Mesendoderm (in vitro differentiated cells): ENCODE measurements around the gene COMMD9.
A peak's percentile ranks its signal among the peaks of the same experiment; 100 is the strongest.
"Not testable (repeated sequence)": the region's sequence is repeated elsewhere in the genome, so short reads cannot be mapped to it uniquely, and the experiment has no call there.

Experiments used
- DNase-seq: peaks from one replicate; pipeline ENCODE4 v3.0.0; 2013
- H2AK5ac ChIP-seq: 2 replicates; pipeline ENCODE4 v1.6.1; 2013; ENCODE audit warnings: low read length, inconsistent platforms
- H2BK120ac ChIP-seq: 2 replicates; pipeline ENCODE4 v1.6.1; 2013; ENCODE audit warnings: low read depth, mild to moderate bottlenecking, low read length, moderate library complexity, mixed read lengths
- H2BK15ac ChIP-seq: replicated peaks from 2 replicates; pipeline ENCODE4 v1.6.1; 2013; ENCODE audit warnings: low read depth, mild to moderate bottlenecking, moderate library complexity
- H2BK5ac ChIP-seq: 2 replicates; pipeline ENCODE4 v1.6.1; 2013; ENCODE audit warnings: low read length, inconsistent platforms
- H3K18ac ChIP-seq: 2 replicates; pipeline ENCODE4 v1.6.1; 2013; ENCODE audit warnings: mild to moderate bottlenecking, low read length, mixed read lengths
- H3K23ac ChIP-seq: one replicate; pipeline ENCODE4 v1.6.1; 2013; ENCODE audit warnings: low read length
- H3K27ac ChIP-seq: 2 replicates; pipeline ENCODE4 v1.5.1; 2013; ENCODE audit warnings: low read depth, mild to moderate bottlenecking, inconsistent platforms, low read length, moderate library complexity
- H3K27me3 ChIP-seq: 2 replicates; pipeline ENCODE4 v1.6.1; 2013; ENCODE audit warnings: low read length, control low read depth, mild to moderate bottlenecking, inconsistent platforms; ENCODE audit not compliant: insufficient read depth, poor library complexity
- H3K36me3 ChIP-seq: 2 replicates; pipeline ENCODE4 v1.6.1; 2013; ENCODE audit warnings: low read length, inconsistent platforms; ENCODE audit not compliant: control insufficient read depth, insufficient read depth
- H3K4ac ChIP-seq: one replicate; pipeline ENCODE4 v1.6.1; 2013; ENCODE audit warnings: low read depth, mild to moderate bottlenecking, low read length, moderate library complexity
- H3K4me1 ChIP-seq: 2 replicates; pipeline ENCODE4 v1.6.1; 2013; ENCODE audit warnings: low read depth, low read length, inconsistent platforms; ENCODE audit not compliant: control insufficient read depth
- H3K4me2 ChIP-seq: 2 replicates; pipeline ENCODE4 v1.6.1; 2013; ENCODE audit warnings: low read length
- H3K4me3 ChIP-seq: 2 replicates; pipeline ENCODE4 v1.5.1; 2013; ENCODE audit warnings: mild to moderate bottlenecking, low read length
- H3K56ac ChIP-seq: one replicate; pipeline ENCODE4 v1.6.1; 2013; ENCODE audit warnings: low read length
- H3K79me1 ChIP-seq: 2 replicates; pipeline ENCODE4 v1.6.1; 2013; ENCODE audit warnings: low read length, inconsistent platforms
- H3K79me2 ChIP-seq: 2 replicates; pipeline ENCODE4 v1.6.1; 2013; ENCODE audit warnings: mild to moderate bottlenecking, low read length; ENCODE audit not compliant: control insufficient read depth, insufficient read depth
- H3K9ac ChIP-seq: 2 replicates; pipeline ENCODE4 v1.6.1; 2013; ENCODE audit warnings: low read length, inconsistent platforms
- H4K5ac ChIP-seq: one replicate; pipeline ENCODE4 v1.6.1; 2013; ENCODE audit warnings: low read length
- H4K8ac ChIP-seq: one replicate; pipeline ENCODE4 v1.6.1; 2013; ENCODE audit warnings: low read depth, mild to moderate bottlenecking, control low read depth, low read length, moderate library complexity
- WGBS: extraction: QIAGEN DNeasy Blood & Tissue Kit; methylation state at CpG from one replicate; pipeline ENCODE4 v1.1.7; 2013; ENCODE audit warnings: low lambda C conversion rate, missing lambda C conversion rate; ENCODE audit not compliant: insufficient coverage; ENCODE audit errors: extremely low coverage; 5-methylcytosine and 5-hydroxymethylcytosine counted together

COMMD9 gene

GRCh38 chr11:36326524-36327419, 37.5 kb upstream of the COMMD9 start:
- no CpG with 5 or more reads among the region's 3 CpGs for WGBS
- Histone ChIP-seq H2BK5ac (no peak overlapping the region), H3K4ac (no peak overlapping the region)

GRCh38 chr11:36325403-36325802, 36.2 kb upstream of the COMMD9 start:
- not testable (repeated sequence) for H3K4ac ChIP-seq, H3K18ac ChIP-seq, H3K27ac ChIP-seq, DNase-seq, H3K23ac ChIP-seq, H3K4me3 ChIP-seq, H3K9ac ChIP-seq, H3K36me3 ChIP-seq, H3K4me2 ChIP-seq, H3K56ac ChIP-seq, H4K8ac ChIP-seq, H4K5ac ChIP-seq, H2AK5ac ChIP-seq, H2BK120ac ChIP-seq, H3K27me3 ChIP-seq, H3K79me1 ChIP-seq, H3K79me2 ChIP-seq, H2BK15ac ChIP-seq, H2BK5ac ChIP-seq, H3K4me1 ChIP-seq
- WGBS: no CpG with 5 or more reads among the region's 5 CpGs

More at GRCh38 chr11:36326524-36327419, 37.5 kb upstream of the COMMD9 start:
- no peaks in the 10 kb centered on the region for H3K79me2 ChIP-seq
- no peak overlapping the region for H3K18ac ChIP-seq
- DNase-seq: peak; percentile 43
- no peak overlapping the region for H4K5ac ChIP-seq
- H3K36me3 ChIP-seq: no peaks in the 10 kb centered on the region
- no peak overlapping the region for H3K4me3 ChIP-seq
- H3K9ac ChIP-seq: no peak overlapping the region
- no peaks in the 10 kb centered on the region for H3K79me1 ChIP-seq
- H2AK5ac ChIP-seq: no peak overlapping the region
- H3K56ac ChIP-seq: no peak overlapping the region
- no peak overlapping the region for H4K8ac ChIP-seq
- no peaks in the 10 kb centered on the region for H3K4me1 ChIP-seq
- H2BK120ac ChIP-seq: no peak overlapping the region
- no peak overlapping the region for H3K4me2 ChIP-seq
- no peak overlapping the region for H3K27ac ChIP-seq
- no peak overlapping the region for H3K23ac ChIP-seq
- H3K27me3 ChIP-seq: no peaks in the 10 kb centered on the region
- H2BK15ac ChIP-seq: no peak overlapping the region

- H3K27me3 ChIP-seq, H3K4ac ChIP-seq, H3K79me2 ChIP-seq, H2BK15ac ChIP-seq, H3K56ac ChIP-seq, H2BK5ac ChIP-seq, DNase-seq, H3K4me2 ChIP-seq, H3K4me1 ChIP-seq, H2AK5ac ChIP-seq, H4K8ac ChIP-seq, H4K5ac ChIP-seq, H3K79me1 ChIP-seq, H2BK120ac ChIP-seq, H3K36me3 ChIP-seq, H3K27ac ChIP-seq, H3K4me3 ChIP-seq, H3K9ac ChIP-seq, H3K23ac ChIP-seq, H3K18ac ChIP-seq: not testable (repeated sequence)
- WGBS: no CpG with 5 or more reads among the region's 15 CpGs
Observed at GRCh38 chr11:36324956-36325355, 35.7 kb upstream of the COMMD9 start.

GRCh38 chr11:36317992-36318391, 28.8 kb upstream of the COMMD9 start:
- no peak overlapping the region for H3K9ac ChIP-seq
- no peak for DNase-seq
- no peak overlapping the region for H2BK5ac ChIP-seq
- H2BK15ac ChIP-seq: no peak overlapping the region
- H3K27ac ChIP-seq: no peak overlapping the region
- H2AK5ac ChIP-seq: no peak overlapping the region
- H3K4me1 ChIP-seq: no peaks in the 10 kb centered on the region
- no peaks in the 10 kb centered on the region for H3K79me2 ChIP-seq
- H2BK120ac ChIP-seq: no peak overlapping the region
- no peaks in the 10 kb centered on the region for H3K79me1 ChIP-seq
- H4K8ac ChIP-seq: no peak overlapping the region
- no peak overlapping the region for H3K23ac ChIP-seq
- no peak overlapping the region for H3K4me2 ChIP-seq
- WGBS: no CpG with 5 or more reads among the region's 2 CpGs
- H3K56ac ChIP-seq: no peak overlapping the region
- H3K36me3 ChIP-seq: no peaks in the 10 kb centered on the region
- no peaks in the 10 kb centered on the region for H3K27me3 ChIP-seq
- no peak overlapping the region for H3K4me3 ChIP-seq
- no peak overlapping the region for H3K4ac ChIP-seq
- no peak overlapping the region for H4K5ac ChIP-seq
- no peak overlapping the region for H3K18ac ChIP-seq

GRCh38 chr11:36316049-36316448, 26.8 kb upstream of the COMMD9 start:
- no CpG with 5 or more reads among the region's 3 CpGs for WGBS

GRCh38 chr11:36314434-36314767, 25.2 kb upstream of the COMMD9 start:
- Histone ChIP-seq H3K27me3 (no peaks in the 10 kb centered on the region), H3K4me3 (no peak overlapping the region), H3K79me1 (no peaks in the 10 kb centered on the region), H3K36me3 (no peaks in the 10 kb centered on the region), H3K18ac (no peak overlapping the region), H3K9ac (no peak overlapping the region), H3K4me2 (no peak overlapping the region), H3K56ac (no peak overlapping the region), H2BK5ac (no peak overlapping the region), H2BK120ac (no peak overlapping the region), H2BK15ac (no peak overlapping the region), H3K4me1 (no peaks in the 10 kb centered on the region), H3K4ac (no peak overlapping the region), H3K79me2 (no peaks in the 10 kb centered on the region), H3K27ac (no peak overlapping the region), H4K5ac (no peak overlapping the region), H4K8ac (no peak overlapping the region), H2AK5ac (no peak overlapping the region), H3K23ac (no peak overlapping the region)
- no peak for DNase-seq
- WGBS: no CpG with 5 or more reads among the region's 6 CpGs

More at GRCh38 chr11:36316049-36316448, 26.8 kb upstream of the COMMD9 start:
- no peak overlapping the region for H3K18ac ChIP-seq
- no peak for DNase-seq
- no peaks in the 10 kb centered on the region for H3K36me3 ChIP-seq
- H3K56ac ChIP-seq: no peak overlapping the region
- no peak overlapping the region for H2BK120ac ChIP-seq
- H2AK5ac ChIP-seq: no peak overlapping the region
- H3K4me3 ChIP-seq: no peak overlapping the region
- no peak overlapping the region for H2BK15ac ChIP-seq
- H3K4me2 ChIP-seq: no peak overlapping the region
- no peaks in the 10 kb centered on the region for H3K79me1 ChIP-seq
- no peaks in the 10 kb centered on the region for H3K4me1 ChIP-seq
- no peak overlapping the region for H4K8ac ChIP-seq
- no peak overlapping the region for H3K23ac ChIP-seq
- H3K9ac ChIP-seq: no peak overlapping the region
- H3K4ac ChIP-seq: no peak overlapping the region
- no peak overlapping the region for H2BK5ac ChIP-seq
- no peaks in the 10 kb centered on the region for H3K79me2 ChIP-seq
- H4K5ac ChIP-seq: no peak overlapping the region
- H3K27me3 ChIP-seq: no peaks in the 10 kb centered on the region
- H3K27ac ChIP-seq: no peak overlapping the region
